ENCODE measurements around the gene EGFL8. TPM values are rescaled to one million over a fixed set of nuclear protein-coding genes. Genes with fewer than 3 reads are reported as not detected.

The EGFL8 gene
- 29.1 TPM for polyA plus RNA-seq
- long read RNA-seq, donor 1, partial matches to known transcripts: 0 of 1 reads
- long read RNA-seq, donor 1, other reads (novel, unspliced or antisense): 0 of 1 reads
- long read RNA-seq, donor 2, partial matches to known transcripts: 0 of 1 reads
- long read RNA-seq, donor 2, other reads (novel, unspliced or antisense): 0 of 1 reads
- long read RNA-seq, donor 3, partial matches to known transcripts: 0 of 1 reads
- long read RNA-seq, donor 3, other reads (novel, unspliced or antisense): 0 of 1 reads
- long read RNA-seq, donor 4: 0 reads
- long read RNA-seq, donor 5, partial matches to known transcripts: 0 of 6 reads
- long read RNA-seq, donor 5, other reads (novel, unspliced or antisense): 0 of 6 reads
- long read RNA-seq, donor 6, partial matches to known transcripts: 0 of 2 reads
- long read RNA-seq, donor 6, other reads (novel, unspliced or antisense): 0 of 2 reads
- long read RNA-seq, donor 7, partial matches to known transcripts: 0 of 4 reads
- long read RNA-seq, donor 7, other reads (novel, unspliced or antisense): 0 of 4 reads
- long read RNA-seq, donor 8, partial matches to known transcripts: 0 of 3 reads
- long read RNA-seq, donor 8, other reads (novel, unspliced or antisense): 0 of 3 reads
- long read RNA-seq, donor 9: 0 reads
- long read RNA-seq, donor 10, partial matches to known transcripts: 0 of 1 reads
- long read RNA-seq, donor 10, other reads (novel, unspliced or antisense): 0 of 1 reads
- long read RNA-seq, donor 11, partial matches to known transcripts: 0 of 1 reads
- long read RNA-seq, donor 11, other reads (novel, unspliced or antisense): 0 of 1 reads

DNA sequence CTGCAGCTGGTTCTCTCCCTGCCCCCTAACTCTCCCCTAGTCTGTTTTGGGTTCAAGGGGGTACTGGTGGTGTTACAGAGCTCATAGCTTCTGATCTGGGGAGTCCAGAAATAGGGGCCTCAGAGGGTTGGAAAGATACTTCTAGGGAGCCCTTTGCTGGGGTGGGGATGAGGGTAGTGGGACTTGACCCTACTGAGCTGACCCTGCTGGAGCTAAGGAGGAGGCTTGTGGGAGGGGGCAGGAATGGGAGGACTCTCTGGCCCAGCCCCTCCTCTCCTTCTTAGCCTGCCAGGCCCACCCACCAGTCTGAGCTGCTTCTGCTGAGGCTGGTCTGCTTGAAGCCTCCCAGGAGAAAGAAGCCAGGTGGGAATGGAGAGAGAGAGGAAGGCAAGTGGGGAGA lies at the start of gene EGFL8:
Gene EGFL8, plus strand, starts transcription at position 301 of the 400 bp plus-strand sequence. CDS start 1,571 bp downstream, outside the sequence.
- Histone ChIP-seq H3K9me3 (ENCODE audit: control insufficient read depth, low read depth, low read length) (no peaks in the 10 kb centered on the region), H3K4me3 (ENCODE audit: low read length) (no peak within 1 kb of the TSS), H3K36me3 (ENCODE audit: control insufficient read depth, insufficient read depth, low read length) (peaks cover 56% of the 10 kb centered on the region), H3K27ac (ENCODE audit: low read length) (no peak within 1 kb of the TSS), H3K4me1 (ENCODE audit: control insufficient read depth, insufficient read depth, low read length) (peaks cover 15% of the 10 kb centered on the region), H3K27me3 (ENCODE audit: control insufficient read depth, insufficient read depth, low read length) (no peaks in the 10 kb centered on the region)
- DNase-seq: no peak

DNA sequence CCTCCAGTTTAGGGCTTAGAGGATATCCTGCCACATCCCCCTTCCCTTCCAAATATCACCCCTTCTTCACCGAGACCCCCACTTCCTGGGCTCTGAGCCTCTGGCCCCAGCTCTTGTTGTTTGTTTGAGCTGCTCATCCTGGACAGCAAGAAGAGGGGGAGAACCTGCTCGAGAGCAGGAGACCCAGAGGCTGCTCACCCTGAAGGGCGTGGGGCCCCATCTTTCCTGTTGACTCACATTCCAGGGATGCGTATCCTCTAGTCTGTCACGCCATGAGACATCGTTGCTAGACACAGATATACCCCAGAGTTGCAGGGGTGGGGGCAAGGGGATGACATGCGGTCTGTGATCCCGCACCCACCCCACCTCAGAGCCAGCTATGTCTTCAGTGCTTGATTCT lies 49.6 kb upstream of the EGFL8 start:
- no peaks in the 10 kb centered on the region for H3K27me3 ChIP-seq (ENCODE audit: control insufficient read depth, insufficient read depth, low read length)
- H3K4me1 ChIP-seq (ENCODE audit: control insufficient read depth, insufficient read depth, low read length): peaks cover 22% of the 10 kb centered on the region
- H3K4me3 ChIP-seq (ENCODE audit: low read length): no peak overlapping the region
- no peaks in the 10 kb centered on the region for H3K9me3 ChIP-seq (ENCODE audit: control insufficient read depth, low read depth, low read length)
- peaks cover 40% of the 10 kb centered on the region for H3K36me3 ChIP-seq (ENCODE audit: control insufficient read depth, insufficient read depth, low read length)
- no peak overlapping the region for H3K27ac ChIP-seq (ENCODE audit: low read length)
- DNase-seq: no peak
- WGBS (ENCODE audit: insufficient coverage, low lambda C conversion rate): no CpG with 5 or more reads among the region's 8 CpGs

DNA sequence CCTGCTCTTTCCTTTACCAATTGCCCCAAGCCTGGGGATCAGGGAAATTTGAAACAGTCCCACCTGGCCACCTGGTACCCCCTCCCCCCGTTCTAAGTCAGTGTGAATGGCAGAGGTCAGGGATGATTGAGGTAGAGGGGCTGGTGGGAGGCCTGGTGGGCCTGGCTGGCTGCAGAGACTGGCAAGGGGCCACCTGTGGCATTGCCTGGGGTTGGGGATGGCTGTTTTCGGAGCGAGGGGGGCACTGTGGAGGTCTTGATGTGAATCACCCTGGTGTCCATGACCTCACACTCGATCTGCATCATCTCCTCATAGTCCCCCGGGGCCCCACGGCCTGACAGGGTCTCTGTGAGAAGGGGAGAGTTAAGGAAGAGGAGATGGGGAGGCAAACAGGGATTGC lies 48.8 kb upstream of the EGFL8 start:
- Histone ChIP-seq H3K9me3 (ENCODE audit: control insufficient read depth, low read depth, low read length) (no peaks in the 10 kb centered on the region), H3K36me3 (ENCODE audit: control insufficient read depth, insufficient read depth, low read length) (peaks cover 45% of the 10 kb centered on the region), H3K27me3 (ENCODE audit: control insufficient read depth, insufficient read depth, low read length) (no peaks in the 10 kb centered on the region), H3K4me1 (ENCODE audit: control insufficient read depth, insufficient read depth, low read length) (peaks cover 22% of the 10 kb centered on the region), H3K27ac (ENCODE audit: low read length) (no peak overlapping the region), H3K4me3 (ENCODE audit: low read length) (no peak overlapping the region)
- no peak for DNase-seq
- no CpG with 5 or more reads among the region's 6 CpGs for WGBS (ENCODE audit: insufficient coverage, low lambda C conversion rate)

DNA sequence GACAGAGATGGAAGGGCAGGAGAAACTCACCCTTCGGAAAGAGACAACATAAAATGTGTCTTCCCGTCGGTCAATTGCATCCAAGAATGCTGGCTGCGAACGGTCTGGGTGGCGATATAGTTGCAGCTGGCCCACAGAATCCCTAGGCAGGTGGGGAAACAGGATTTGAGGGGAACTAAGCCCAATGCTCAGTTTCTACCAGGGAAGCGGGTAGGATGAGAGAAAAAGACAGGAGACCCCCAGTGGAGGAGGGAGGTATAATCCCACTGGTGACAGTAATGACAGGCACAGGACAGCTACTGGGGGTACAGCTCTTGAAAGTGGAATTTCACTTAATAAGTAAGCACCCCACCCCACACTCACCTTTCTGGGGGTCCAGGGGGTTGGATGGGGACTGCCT lies 47.7 kb upstream of the EGFL8 start:
- H3K4me3 ChIP-seq (ENCODE audit: low read length): no peak overlapping the region
- H3K27ac ChIP-seq (ENCODE audit: low read length): no peak overlapping the region
- no peaks in the 10 kb centered on the region for H3K27me3 ChIP-seq (ENCODE audit: control insufficient read depth, insufficient read depth, low read length)
- H3K36me3 ChIP-seq (ENCODE audit: control insufficient read depth, insufficient read depth, low read length): peaks cover 53% of the 10 kb centered on the region
- DNase-seq: no peak
- no CpG with 5 or more reads among the region's 7 CpGs for WGBS (ENCODE audit: insufficient coverage, low lambda C conversion rate)
- no peaks in the 10 kb centered on the region for H3K9me3 ChIP-seq (ENCODE audit: control insufficient read depth, low read depth, low read length)
- H3K4me1 ChIP-seq (ENCODE audit: control insufficient read depth, insufficient read depth, low read length): peaks cover 22% of the 10 kb centered on the region

DNA sequence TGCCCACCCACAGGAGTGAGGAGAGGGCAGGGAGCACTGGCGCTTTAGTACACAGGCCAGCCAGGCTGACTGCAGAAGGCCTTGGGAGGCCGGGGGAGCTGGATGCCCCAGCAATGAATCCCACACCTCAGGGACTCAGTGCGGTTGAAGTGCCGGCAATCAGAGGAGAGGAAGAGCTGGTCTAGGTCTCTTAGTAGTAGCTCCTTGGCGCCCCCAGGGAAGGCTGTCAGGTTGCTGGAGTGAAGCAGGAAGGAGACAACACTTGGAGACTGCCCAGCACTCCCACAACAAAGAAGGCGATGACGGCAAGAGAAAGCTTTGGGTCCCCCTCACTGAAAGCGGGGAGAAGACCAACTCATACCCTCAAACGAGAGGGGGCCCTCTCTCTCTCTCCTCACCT lies 46.9 kb upstream of the EGFL8 start:
- no peak overlapping the region for H3K4me3 ChIP-seq (ENCODE audit: low read length)
- no peaks in the 10 kb centered on the region for H3K9me3 ChIP-seq (ENCODE audit: control insufficient read depth, low read depth, low read length)
- H3K36me3 ChIP-seq (ENCODE audit: control insufficient read depth, insufficient read depth, low read length): peaks cover 59% of the 10 kb centered on the region
- no peak for DNase-seq
- no CpG with 5 or more reads among the region's 9 CpGs for WGBS (ENCODE audit: insufficient coverage, low lambda C conversion rate)
- H3K27me3 ChIP-seq (ENCODE audit: control insufficient read depth, insufficient read depth, low read length): no peaks in the 10 kb centered on the region
- peaks cover 22% of the 10 kb centered on the region for H3K4me1 ChIP-seq (ENCODE audit: control insufficient read depth, insufficient read depth, low read length)
- no peak overlapping the region for H3K27ac ChIP-seq (ENCODE audit: low read length)

DNA sequence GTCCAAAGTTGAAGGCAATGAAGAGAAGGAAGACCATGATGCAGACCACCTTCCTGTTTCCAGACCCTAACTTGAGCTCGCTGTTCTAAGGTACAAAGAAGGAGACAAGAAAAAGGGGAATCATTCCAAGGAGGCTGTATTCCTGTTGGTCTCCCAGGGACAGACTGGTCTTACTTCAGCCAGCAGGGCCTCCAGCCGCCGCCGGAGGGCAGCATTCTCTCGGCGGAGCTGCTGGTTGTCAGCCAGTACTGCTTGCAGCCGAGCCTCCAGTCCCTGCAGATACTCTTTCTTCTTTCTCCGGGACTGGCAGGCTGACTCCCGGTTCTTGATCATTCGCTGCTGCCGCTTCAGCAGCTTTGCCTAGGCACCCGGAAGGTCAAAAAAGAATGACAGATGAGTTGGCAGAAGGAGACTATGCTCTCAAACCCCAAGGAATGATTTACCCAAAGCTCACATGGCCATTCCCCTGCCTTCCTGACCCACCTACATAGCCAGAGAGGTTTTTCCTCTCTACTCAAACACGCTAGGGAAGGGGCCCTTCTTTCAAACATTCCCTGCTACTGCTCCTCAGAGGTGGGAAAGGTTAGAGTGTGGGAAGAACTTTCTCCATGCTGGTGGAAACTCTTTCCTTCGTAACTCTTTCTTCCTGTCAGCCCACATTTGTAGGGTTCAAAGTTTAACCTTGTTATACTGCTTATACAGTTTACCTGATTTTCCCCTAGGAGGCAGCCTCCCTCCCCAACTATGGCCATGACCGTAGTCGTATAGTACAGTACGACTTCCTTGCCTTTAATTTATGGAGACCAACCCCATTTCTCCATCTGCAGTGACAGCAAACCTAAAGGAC lies 45.4 kb upstream of the EGFL8 start:
- WGBS (ENCODE audit: insufficient coverage, low lambda C conversion rate): no CpG with 5 or more reads among the region's 17 CpGs
- Histone ChIP-seq H3K9me3 (ENCODE audit: control insufficient read depth, low read depth, low read length) (no peaks in the 10 kb centered on the region), H3K4me1 (ENCODE audit: control insufficient read depth, insufficient read depth, low read length) (peaks cover 15% of the 10 kb centered on the region), H3K4me3 (ENCODE audit: low read length) (peak overlapping the region; percentile 7), H3K27me3 (ENCODE audit: control insufficient read depth, insufficient read depth, low read length) (no peaks in the 10 kb centered on the region), H3K36me3 (ENCODE audit: control insufficient read depth, insufficient read depth, low read length) (peaks cover 67% of the 10 kb centered on the region), H3K27ac (ENCODE audit: low read length) (peak overlapping the region; percentile 75)
- peak; percentile 84 to 87 for DNase-seq

DNA sequence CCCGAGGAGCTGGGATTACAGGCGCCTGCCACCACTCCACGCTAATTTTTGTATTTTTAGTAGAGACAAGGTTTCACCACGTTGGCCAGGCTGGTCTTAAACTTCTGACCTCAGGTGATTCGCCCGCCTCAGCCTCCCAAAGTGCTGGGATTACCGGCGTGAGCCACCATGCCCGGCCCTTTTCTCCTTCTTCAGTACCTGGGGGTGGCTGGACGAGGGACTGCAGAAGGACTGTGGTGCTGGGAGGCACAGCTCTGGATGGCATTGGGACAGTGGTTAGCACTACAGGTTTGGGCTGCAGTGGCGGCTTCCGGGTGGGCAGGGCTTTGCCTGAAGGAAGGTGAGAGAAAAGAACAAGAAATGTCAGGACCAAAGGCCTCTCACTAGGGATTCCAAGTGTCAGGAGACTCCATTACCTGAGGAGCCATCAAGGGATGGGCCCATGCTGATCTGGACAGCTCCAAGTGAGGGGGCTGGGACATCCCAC lies 43.8 kb upstream of the EGFL8 start:
- H3K4me1 ChIP-seq (ENCODE audit: control insufficient read depth, insufficient read depth, low read length): peaks cover 12% of the 10 kb centered on the region
- no peak overlapping the region for H3K27ac ChIP-seq (ENCODE audit: low read length)
- DNase-seq: no peak
- H3K27me3 ChIP-seq (ENCODE audit: control insufficient read depth, insufficient read depth, low read length): no peaks in the 10 kb centered on the region
- no peaks in the 10 kb centered on the region for H3K9me3 ChIP-seq (ENCODE audit: control insufficient read depth, low read depth, low read length)
- H3K36me3 ChIP-seq (ENCODE audit: control insufficient read depth, insufficient read depth, low read length): peaks cover 73% of the 10 kb centered on the region
- H3K4me3 ChIP-seq (ENCODE audit: low read length): no peak overlapping the region
- WGBS (ENCODE audit: insufficient coverage, low lambda C conversion rate): no CpG with 5 or more reads among the region's 12 CpGs

DNA sequence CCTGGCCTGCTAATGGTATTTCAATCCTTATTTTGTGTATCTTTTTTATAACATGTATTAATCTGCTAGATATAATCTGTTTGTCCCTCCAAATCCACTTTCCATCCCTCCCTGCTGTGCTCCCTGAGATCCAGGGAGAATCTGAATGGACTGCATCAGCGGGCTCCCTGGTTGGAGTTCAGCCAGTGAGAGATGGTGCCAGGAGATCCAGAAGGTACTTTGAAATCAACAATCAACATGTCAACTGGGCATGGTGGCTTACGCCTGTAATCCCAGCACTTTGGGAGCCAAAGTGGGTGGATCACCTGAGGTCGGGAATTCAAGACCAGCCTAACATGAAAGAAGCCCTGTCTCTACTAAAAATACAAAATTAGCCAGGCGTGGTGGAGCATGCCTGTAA lies 40.7 kb upstream of the EGFL8 start:
- Histone ChIP-seq H3K9me3 (ENCODE audit: control insufficient read depth, low read depth, low read length) (no peaks in the 10 kb centered on the region), H3K27ac (ENCODE audit: low read length) (no peak overlapping the region), H3K4me1 (ENCODE audit: control insufficient read depth, insufficient read depth, low read length) (peaks cover 24% of the 10 kb centered on the region), H3K36me3 (ENCODE audit: control insufficient read depth, insufficient read depth, low read length) (peaks cover 56% of the 10 kb centered on the region), H3K4me3 (ENCODE audit: low read length) (no peak overlapping the region), H3K27me3 (ENCODE audit: control insufficient read depth, insufficient read depth, low read length) (no peaks in the 10 kb centered on the region)
- no peak for DNase-seq
- WGBS (ENCODE audit: insufficient coverage, low lambda C conversion rate): no CpG with 5 or more reads among the region's 4 CpGs

DNA sequence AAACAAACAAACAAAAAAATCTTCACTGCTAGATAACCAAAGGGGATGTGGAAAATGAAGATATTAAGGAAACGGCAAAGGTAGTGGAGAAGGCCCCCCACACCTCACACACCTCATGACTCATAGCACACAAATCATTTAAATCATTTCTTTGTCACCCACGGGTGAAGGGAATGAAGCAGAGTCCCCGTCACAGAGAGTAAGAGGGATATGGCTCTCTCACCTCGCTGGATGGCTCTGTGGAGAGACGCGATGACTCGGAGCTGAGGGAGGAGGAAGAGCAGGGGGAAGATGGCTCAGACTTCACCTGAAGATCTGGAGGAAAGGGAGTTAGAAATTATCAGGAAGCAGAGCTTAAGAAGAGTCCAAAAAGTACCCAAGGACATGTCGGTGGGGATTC lies 37.5 kb upstream of the EGFL8 start:
- no peak for DNase-seq
- peaks cover 34% of the 10 kb centered on the region for H3K36me3 ChIP-seq (ENCODE audit: control insufficient read depth, insufficient read depth, low read length)
- H3K27me3 ChIP-seq (ENCODE audit: control insufficient read depth, insufficient read depth, low read length): no peaks in the 10 kb centered on the region
- no peak overlapping the region for H3K27ac ChIP-seq (ENCODE audit: low read length)
- no peaks in the 10 kb centered on the region for H3K9me3 ChIP-seq (ENCODE audit: control insufficient read depth, low read depth, low read length)
- H3K4me1 ChIP-seq (ENCODE audit: control insufficient read depth, insufficient read depth, low read length): peaks cover 24% of the 10 kb centered on the region
- WGBS (ENCODE audit: insufficient coverage, low lambda C conversion rate): 20% methylated on average over 2 of the region's 8 CpGs
- peak overlapping the region; percentile 97 for H3K4me3 ChIP-seq (ENCODE audit: low read length)

DNA sequence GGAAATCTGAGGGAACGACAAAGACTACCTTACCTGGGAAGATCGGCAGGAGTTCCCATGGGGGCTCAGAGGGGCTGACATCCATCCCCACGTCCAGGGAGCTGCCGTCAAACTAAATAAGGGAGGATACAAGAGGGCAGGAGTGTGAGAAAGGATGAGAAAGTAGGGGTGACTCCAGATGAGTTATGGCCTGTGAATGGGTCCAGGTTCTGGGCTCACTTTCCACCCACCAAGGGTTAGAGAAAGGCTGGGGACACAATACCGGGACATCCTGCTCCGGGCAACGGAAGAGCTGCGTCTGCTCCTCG lies 37.0 kb upstream of the EGFL8 start:
- Histone ChIP-seq H3K27me3 (ENCODE audit: control insufficient read depth, insufficient read depth, low read length) (no peaks in the 10 kb centered on the region), H3K4me3 (ENCODE audit: low read length) (peak overlapping the region; percentile 97), H3K36me3 (ENCODE audit: control insufficient read depth, insufficient read depth, low read length) (peaks cover 30% of the 10 kb centered on the region), H3K27ac (ENCODE audit: low read length) (peak overlapping the region; percentile 89), H3K9me3 (ENCODE audit: control insufficient read depth, low read depth, low read length) (no peaks in the 10 kb centered on the region), H3K4me1 (ENCODE audit: control insufficient read depth, insufficient read depth, low read length) (peaks cover 24% of the 10 kb centered on the region)
- no CpG with 5 or more reads among the region's 9 CpGs for WGBS (ENCODE audit: insufficient coverage, low lambda C conversion rate)
- DNase-seq: no peak
